Spleen (tissue), 11 donors: ENCODE measurements around the gene IFNL1. TPM values are rescaled to one million over a fixed set of nuclear protein-coding genes. Genes with fewer than 3 reads are reported as not detected.

Experiments used
- DNase-seq: peaks from one replicate; pipeline ENCODE4 v3.0.0-alpha.2; 2020
- H3K27ac ChIP-seq, 8 donors: fragments of 200-600 bp; sonication (generic) in 7 of 8; 1 replicate in 4 of 8; 2 replicates in 4 of 8; pipeline versions ENCODE4 v1.5.0 to v1.8.0; 2016 to 2021; ENCODE audit warnings: inconsistent platforms in 4 of 8, mild to moderate bottlenecking in 4 of 8, moderate library complexity in 1 of 8
- H3K27me3 ChIP-seq, 7 donors: fragments of 200-600 bp; sonication (generic) in 6 of 7; replicated peaks in 1 of 7; 1 replicate in 4 of 7; 2 replicates in 3 of 7; pipeline versions ENCODE4 v1.5.0 to v1.8.0; 2016 to 2021; ENCODE audit warnings: inconsistent platforms in 3 of 7, mild to moderate bottlenecking in 1 of 7
- H3K36me3 ChIP-seq, 6 donors: fragments of 200-600 bp; sonication (generic) in 5 of 6; 1 replicate in 4 of 6; 2 replicates in 2 of 6; pipeline versions ENCODE4 v1.5.0 to v1.8.0; 2016 to 2021; ENCODE audit warnings: inconsistent platforms in 2 of 6
- H3K4me1 ChIP-seq, 6 donors: fragments of 200-600 bp; sonication (generic) in 5 of 6; 1 replicate in 3 of 6; 2 replicates in 3 of 6; pipeline versions ENCODE4 v1.5.0 to v1.8.0; 2016 to 2021; ENCODE audit warnings: inconsistent platforms in 3 of 6
- H3K4me3 ChIP-seq, 8 donors: fragments of 200-600 bp; sonication (generic) in 7 of 8; 1 replicate in 4 of 8; 2 replicates in 4 of 8; pipeline versions ENCODE4 v1.5.0 to v1.8.0; 2016 to 2021; ENCODE audit warnings: inconsistent platforms in 4 of 8, mild to moderate bottlenecking in 4 of 8, moderate library complexity in 2 of 8
- H3K9me3 ChIP-seq, 8 donors: fragments of 200-600 bp; sonication (generic) in 7 of 8; 1 replicate in 4 of 8; 2 replicates in 4 of 8; pipeline versions ENCODE4 v1.5.0 to v1.8.0; 2016 to 2021; ENCODE audit warnings: inconsistent platforms in 4 of 8
- POLR2A ChIP-seq, 3 donors: fragments of 450-650 bp; IDR thresholded peaks; one replicate each; pipeline ENCODE4 v1.5.1; 2017; ENCODE audit warnings: antibody characterized with exemption in 3 of 3, mild to moderate bottlenecking in 1 of 3
- POLR2AphosphoS5 ChIP-seq, 3 donors: sonication (generic); formaldehyde crosslinking; IDR thresholded peaks; one replicate each; pipeline ENCODE4 v1.5.1; 2017; ENCODE audit warnings: antibody characterized with exemption in 3 of 3
- WGBS, 5 donors: extraction: QIAGEN DNeasy Blood & Tissue Kit in 3 of 5; methylation state at CpG; one replicate each; pipeline versions ENCODE4 v1.1.5 to v1.1.7; 2013 to 2018; 5-methylcytosine and 5-hydroxymethylcytosine counted together
- intact Hi-C: fragments of 100-400 bp; cut with DNase I; formaldehyde crosslinking; loops from one replicate; pipeline ENCODE4 v1.15.0; 2023; ENCODE audit warnings: low total_unique reads
- polyA plus RNA-seq, 3 donors: library from polyadenylated mRNA; stranded (reverse); fragments of 200-250 nt; gene quantifications; one replicate each; pipeline ENCODE4 v1.2.1, GENCODE V29; 2013
- total RNA-seq, 7 donors: library from RNA; depleted of rRNA in 3 of 7; stranded (reverse); fragments of >200 nt in 3 of 7; fragmentation: NEBNext Ultra II Directional in 4 of 7; extraction: Animal tissue kit (Norgen Biotek cat#: 25700) in 4 of 7; gene quantifications; one replicate each; pipeline versions ENCODE4 v1.1.0 to v1.2.1, GENCODE V29; 2016 to 2021
- TF ChIP-seq, protein P1 (sequence below), 11 experiments: fragments of 200-600 bp in 7 of 11; fragments of 450-650 bp in 4 of 11; sonication (generic) in 4 of 11; IDR thresholded peaks in 8 of 11; conservative IDR thresholded peaks in 3 of 11; 1 replicate in 7 of 11; 2 replicates in 4 of 11; pipeline versions ENCODE4 v1.4.0 to v1.8.0; 2016 to 2021; ENCODE audit warnings: antibody characterized with exemption in 11 of 11, inconsistent platforms in 4 of 11, mild to moderate bottlenecking in 1 of 11
- donor health status: healthy with polysubstance abuse.
- donor health status: DM: no; HTN: no; CAD: no; lungs with moderate emphysema.
- donor health status: DM: no; HTN: no; CAD: no.
- donor health status: Bipolar disorder and iron deficiency.
- donor health status: healthy.
- donor health status: DM: no; HTN: no; CAD: no.
- donor health status: DM: yes; HTN: yes; CAD: no.

IFNL1 gene
- total and polyA plus RNA-seq, 10 donors = not detected

DNA sequence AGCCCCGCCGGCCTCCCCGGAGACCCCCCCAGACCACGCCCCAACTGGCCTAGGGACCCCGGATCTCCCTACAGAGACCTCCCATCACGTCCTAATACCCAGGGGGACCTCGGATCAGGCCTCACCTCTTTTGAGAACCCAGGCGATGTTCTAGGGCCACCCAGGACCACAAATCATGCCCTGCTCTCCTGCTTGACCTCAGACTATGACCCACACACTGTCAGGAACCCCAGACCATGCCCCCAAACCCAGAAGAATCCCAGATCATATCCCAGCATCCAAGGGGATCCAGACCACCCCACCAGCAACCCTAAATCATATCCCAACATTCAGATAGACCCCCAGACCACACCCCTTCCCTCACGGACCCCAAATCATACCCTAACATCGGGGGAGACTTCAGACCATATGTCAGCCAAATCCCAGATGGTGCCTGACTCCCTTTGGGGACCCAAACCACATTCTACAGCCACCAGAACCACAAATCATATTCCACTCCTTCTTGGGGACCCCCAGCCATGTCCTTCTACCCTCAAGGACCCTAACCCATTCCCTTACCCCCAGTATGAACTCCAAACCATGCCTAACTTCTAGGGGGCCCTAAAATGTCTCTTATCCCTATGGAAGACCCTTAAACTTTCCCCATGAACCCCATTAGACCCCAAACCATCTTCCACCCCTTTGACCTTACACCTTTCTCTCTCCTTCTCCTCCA lies 25.1 kb downstream of the IFNL1 start:
- Histone ChIP-seq H3K27ac (peak overlapping the region in 3 of 8 donors; percentile 39 to 75 (median 43)), H3K4me1 (peaks cover 0 to 42% (median 6%) of the 10 kb centered on the region in 6 donors), H3K27me3 (peaks cover 0 to 3% (median 0%) of the 10 kb centered on the region in 7 donors), H3K4me3 (peak overlapping the region in 4 of 8 donors; percentile 44 to 78 (median 52)), H3K9me3 (no peaks in the 10 kb centered on the region), H3K36me3 (peaks cover 0 to 18% (median 2%) of the 10 kb centered on the region in 6 donors)
- no peak for DNase-seq
- TF ChIP-seq, protein P1, sequence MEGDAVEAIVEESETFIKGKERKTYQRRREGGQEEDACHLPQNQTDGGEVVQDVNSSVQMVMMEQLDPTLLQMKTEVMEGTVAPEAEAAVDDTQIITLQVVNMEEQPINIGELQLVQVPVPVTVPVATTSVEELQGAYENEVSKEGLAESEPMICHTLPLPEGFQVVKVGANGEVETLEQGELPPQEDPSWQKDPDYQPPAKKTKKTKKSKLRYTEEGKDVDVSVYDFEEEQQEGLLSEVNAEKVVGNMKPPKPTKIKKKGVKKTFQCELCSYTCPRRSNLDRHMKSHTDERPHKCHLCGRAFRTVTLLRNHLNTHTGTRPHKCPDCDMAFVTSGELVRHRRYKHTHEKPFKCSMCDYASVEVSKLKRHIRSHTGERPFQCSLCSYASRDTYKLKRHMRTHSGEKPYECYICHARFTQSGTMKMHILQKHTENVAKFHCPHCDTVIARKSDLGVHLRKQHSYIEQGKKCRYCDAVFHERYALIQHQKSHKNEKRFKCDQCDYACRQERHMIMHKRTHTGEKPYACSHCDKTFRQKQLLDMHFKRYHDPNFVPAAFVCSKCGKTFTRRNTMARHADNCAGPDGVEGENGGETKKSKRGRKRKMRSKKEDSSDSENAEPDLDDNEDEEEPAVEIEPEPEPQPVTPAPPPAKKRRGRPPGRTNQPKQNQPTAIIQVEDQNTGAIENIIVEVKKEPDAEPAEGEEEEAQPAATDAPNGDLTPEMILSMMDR (IDR thresholded peaks at IDR 0.05 in 8 of 11, conservative IDR thresholded peaks at IDR 0.05 in 3 of 11) = no peak
- TF ChIP-seq POLR2AphosphoS5 (IDR thresholded peaks at IDR 0.05) (no peak), POLR2A (IDR thresholded peaks at IDR 0.05) (no peak)
- WGBS, 5 donors = 12 to 67% (median 17%) methylated on average over 2 to 10 of the region's 10 CpGs
- intact Hi-C loops = loop anchor here (10.0 kb wide), 1 partner anchor 96 kb away; no protein-coding TSS in a partner anchor

DNA sequence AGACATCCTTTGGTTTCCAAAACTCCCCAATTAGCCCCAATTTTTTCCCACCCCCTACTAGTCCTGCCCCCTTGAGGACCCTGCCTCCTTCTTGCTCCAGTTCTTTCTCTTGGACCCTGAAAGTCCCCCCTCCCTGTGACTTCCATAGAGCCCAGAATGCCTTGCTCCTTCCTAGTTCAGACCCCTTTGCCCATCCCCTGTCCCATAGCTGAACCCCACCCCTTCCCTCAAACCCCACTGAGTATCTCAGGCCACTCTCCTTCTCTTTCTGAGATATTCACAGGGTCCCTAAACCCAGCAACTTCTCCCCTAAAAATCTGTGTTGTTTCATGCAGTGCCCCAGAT lies 25.6 kb downstream of the IFNL1 start:
- Histone ChIP-seq H3K4me3 (no peak overlapping the region), H3K27me3 (peaks cover 0 to 3% (median 0%) of the 10 kb centered on the region in 7 donors), H3K4me1 (peaks cover 0 to 47% (median 7%) of the 10 kb centered on the region in 6 donors), H3K27ac (no peak overlapping the region), H3K9me3 (no peaks in the 10 kb centered on the region), H3K36me3 (peaks cover 0 to 18% (median 2%) of the 10 kb centered on the region in 6 donors)
- intact Hi-C loops = loop anchor here (10.0 kb wide), 1 partner anchor 97 kb away; no protein-coding TSS in a partner anchor
- DNase-seq = no peak
- TF ChIP-seq, protein P1 (IDR thresholded peaks at IDR 0.05 in 8 of 11, conservative IDR thresholded peaks at IDR 0.05 in 3 of 11) = no peak
- TF ChIP-seq POLR2AphosphoS5 (IDR thresholded peaks at IDR 0.05) (no peak), POLR2A (IDR thresholded peaks at IDR 0.05) (no peak)

DNA sequence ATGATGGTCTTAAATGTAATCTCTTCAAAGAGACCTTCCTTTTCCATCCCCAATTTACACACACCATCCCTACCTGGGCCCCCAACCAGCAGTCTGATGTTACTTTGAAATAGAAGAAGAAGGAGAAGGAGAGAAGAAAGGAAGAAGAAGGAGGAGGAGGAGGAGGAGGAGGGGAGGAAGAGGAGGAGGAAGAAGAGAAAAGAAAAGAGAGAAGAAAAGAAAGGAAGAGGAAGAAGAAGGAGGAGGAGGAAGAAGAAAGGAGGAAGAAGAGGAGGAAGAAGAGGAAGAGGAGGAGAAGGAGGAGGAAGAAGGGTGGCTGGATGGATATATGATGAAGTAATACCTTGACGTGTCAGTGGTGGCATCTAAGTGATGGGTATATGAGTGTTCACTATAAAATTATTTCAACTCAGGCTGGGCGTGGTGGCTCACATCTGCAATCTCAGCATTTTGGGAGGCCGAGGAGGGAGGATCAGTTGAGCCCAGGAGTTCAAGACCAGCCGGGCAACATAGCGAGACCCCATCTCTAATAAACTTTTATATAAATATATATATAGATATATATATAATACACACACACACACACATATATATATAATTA lies 28.1 kb downstream of the IFNL1 start:
- no peak overlapping the region for H3K27ac ChIP-seq
- H3K9me3 ChIP-seq = no peaks in the 10 kb centered on the region
- intact Hi-C loops = loop anchor here (10.0 kb wide), 1 partner anchor 100 kb away; no protein-coding TSS in a partner anchor
- H3K27me3 ChIP-seq = peaks cover 0 to 3% (median 0%) of the 10 kb centered on the region in 7 donors
- peaks cover 0 to 42% (median 21%) of the 10 kb centered on the region in 6 donors for H3K36me3 ChIP-seq
- TF ChIP-seq, protein P1 (IDR thresholded peaks at IDR 0.05 in 8 of 11, conservative IDR thresholded peaks at IDR 0.05 in 3 of 11) = no peak
- TF ChIP-seq POLR2A (IDR thresholded peaks at IDR 0.05) (no peak), POLR2AphosphoS5 (IDR thresholded peaks at IDR 0.05) (no peak)
- 79 to 90% (median 80%) methylated on average over 5 of the region's 5 CpGs for WGBS, 5 donors
- no peak overlapping the region for H3K4me3 ChIP-seq
- peaks cover 15 to 67% (median 28%) of the 10 kb centered on the region in 6 donors for H3K4me1 ChIP-seq
- no peak for DNase-seq
